HEK293 (cell line): ENCODE measurements around the gene GSTM4.

Source experiments
- CTCF ChIA-PET: fragments of 350-600 bp; formaldehyde crosslinking; extraction: SDS; loops from one replicate; lab custom pipeline; 2021; ENCODE audit warnings: antibody characterized with exemption; lab: Yijun Ruan, JAX
- POLR2A ChIA-PET: fragments of 300-600 bp; formaldehyde crosslinking; extraction: SDS; loops from one replicate; lab custom pipeline; 2020; ENCODE audit warnings: antibody characterized with exemption, inconsistent platforms; lab: Yijun Ruan, JAX
- H3K27ac ChIP-seq: fragments of 200-500 bp; sonication (Bioruptor generic); 2 replicates; pipeline ENCODE4 v1.5.1; 2014; ENCODE audit warnings: low read depth, low read length, control low read depth, inconsistent platforms; ENCODE audit errors: extremely low read depth
- H3K36me3 ChIP-seq, 2 experiments: fragments of 200-500 bp in 1 of 2; sonication (Bioruptor generic) in 1 of 2; 1 replicate in 1 of 2; 2 replicates in 1 of 2; pipeline ENCODE4 v1.5.1; 2014 to 2017; ENCODE audit warnings: inconsistent platforms in 2 of 2, low read length in 2 of 2; ENCODE audit not compliant: control insufficient read depth in 2 of 2, insufficient read depth in 1 of 2
- H3K4me1 ChIP-seq: fragments of 200-500 bp; sonication (Bioruptor generic); 2 replicates; pipeline ENCODE4 v1.5.1; 2014; ENCODE audit warnings: mild to moderate bottlenecking, low read length, inconsistent platforms; ENCODE audit not compliant: control insufficient read depth, insufficient read depth
- H3K4me3 ChIP-seq: 2 replicates; pipeline ENCODE4 v1.5.1; 2011; ENCODE audit warnings: low read depth, mild to moderate bottlenecking, control low read depth, low read length, moderate library complexity
- H3K9me3 ChIP-seq: fragments of 200-500 bp; sonication (Bioruptor generic); 2 replicates; pipeline ENCODE4 v1.5.1; 2014; ENCODE audit warnings: low read depth, low read length, inconsistent platforms; ENCODE audit not compliant: control insufficient read depth, insufficient read depth
- GLI4 ChIP-seq: fragments of 450-650 bp; formaldehyde crosslinking; IDR thresholded peaks from 2 replicates; pipeline ENCODE4 v1.5.1; 2016; ENCODE audit warnings: missing biosample characterization, missing genetic modification characterization
- HIC1 ChIP-seq: fragments of 450-650 bp; formaldehyde crosslinking; IDR thresholded peaks from 2 replicates; pipeline ENCODE4 v1.5.1; 2016; ENCODE audit warnings: missing biosample characterization, missing genetic modification characterization
- HOXC10 ChIP-seq: sonication (generic); formaldehyde crosslinking; IDR thresholded peaks from 2 replicates; pipeline ENCODE4 v1.8.1; 2023; ENCODE audit warnings: mild to moderate bottlenecking, missing genetic modification reagents
- KLF7 ChIP-seq: fragments of 450-650 bp; formaldehyde crosslinking; IDR thresholded peaks from 2 replicates; pipeline ENCODE4 v1.5.1; 2016; ENCODE audit warnings: missing biosample characterization, missing genetic modification characterization, borderline replicate concordance
- MEIS1 ChIP-seq: sonication (generic); formaldehyde crosslinking; IDR thresholded peaks from 2 replicates; pipeline ENCODE4 v1.8.1; 2022; ENCODE audit warnings: missing genetic modification reagents, mild to moderate bottlenecking, borderline replicate concordance
- REPIN1 ChIP-seq: fragments of 450-650 bp; formaldehyde crosslinking; IDR thresholded peaks from 2 replicates; pipeline ENCODE4 v1.5.1; 2017; ENCODE audit warnings: missing biosample characterization, missing genetic modification characterization, low read depth
- SETDB1 ChIP-seq: IDR thresholded peaks from one replicate; pipeline ENCODE4 v1.6.1; 2017; ENCODE audit warnings: mild to moderate bottlenecking, low read length, moderate library complexity, mixed read lengths; ENCODE audit not compliant: insufficient read length
- ZBTB21 ChIP-seq: fragments of 450-650 bp; formaldehyde crosslinking; IDR thresholded peaks from 2 replicates; pipeline ENCODE4 v1.5.1; 2017; ENCODE audit warnings: missing biosample characterization, missing genetic modification characterization
- ZBTB44 ChIP-seq: fragments of 450-650 bp; IDR thresholded peaks from 2 replicates; pipeline ENCODE4 v1.5.1; 2018; ENCODE audit warnings: missing biosample characterization, mild to moderate bottlenecking, missing genetic modification characterization
- ZFP3 ChIP-seq: fragments of 450-650 bp; formaldehyde crosslinking; IDR thresholded peaks from 2 replicates; pipeline ENCODE4 v1.5.1; 2016; ENCODE audit warnings: low read depth, missing biosample characterization, missing genetic modification characterization
- ZNF157 ChIP-seq: fragments of 450-650 bp; formaldehyde crosslinking; IDR thresholded peaks from 2 replicates; pipeline ENCODE4 v1.5.1; 2016; ENCODE audit warnings: missing biosample characterization, missing genetic modification characterization
- ZNF169 ChIP-seq: fragments of 450-650 bp; formaldehyde crosslinking; IDR thresholded peaks from 2 replicates; pipeline ENCODE4 v1.5.1; 2016; ENCODE audit warnings: missing biosample characterization, missing genetic modification characterization
- ZNF2 ChIP-seq: fragments of 450-650 bp; formaldehyde crosslinking; IDR thresholded peaks from 2 replicates; pipeline ENCODE4 v1.5.1; 2016; ENCODE audit warnings: missing biosample characterization, missing genetic modification characterization
- ZNF211 ChIP-seq: fragments of 450-650 bp; formaldehyde crosslinking; IDR thresholded peaks from 2 replicates; pipeline ENCODE4 v1.5.1; 2016; ENCODE audit warnings: low read depth, missing biosample characterization, missing genetic modification characterization
- ZNF324 ChIP-seq: fragments of 450-650 bp; formaldehyde crosslinking; IDR thresholded peaks from 2 replicates; pipeline ENCODE4 v1.5.1; 2016; ENCODE audit warnings: missing biosample characterization, missing genetic modification characterization
- ZNF423 ChIP-seq: fragments of 450-650 bp; formaldehyde crosslinking; IDR thresholded peaks from 2 replicates; pipeline ENCODE4 v1.5.1; 2016; ENCODE audit warnings: missing biosample characterization, missing genetic modification characterization
- ZNF48 ChIP-seq: fragments of 450-650 bp; formaldehyde crosslinking; IDR thresholded peaks from 2 replicates; pipeline ENCODE4 v1.5.1; 2016; ENCODE audit warnings: missing biosample characterization, missing genetic modification characterization
- ZNF501 ChIP-seq: fragments of 450-650 bp; formaldehyde crosslinking; IDR thresholded peaks from 2 replicates; pipeline ENCODE4 v1.5.1; 2016; ENCODE audit warnings: missing biosample characterization, missing genetic modification characterization
- ZNF521 ChIP-seq: fragments of 450-650 bp; formaldehyde crosslinking; IDR thresholded peaks from 2 replicates; pipeline ENCODE4 v1.5.1; 2017; ENCODE audit warnings: missing biosample characterization, mild to moderate bottlenecking, missing genetic modification characterization
- ZNF529 ChIP-seq: fragments of 450-650 bp; formaldehyde crosslinking; IDR thresholded peaks from 2 replicates; pipeline ENCODE4 v1.5.1; 2017; ENCODE audit warnings: missing genetic modification characterization, missing biosample characterization; ENCODE audit not compliant: insufficient replicate concordance
- ZNF544 ChIP-seq: fragments of 450-650 bp; formaldehyde crosslinking; IDR thresholded peaks from 2 replicates; pipeline ENCODE4 v1.5.0; 2017; ENCODE audit warnings: missing biosample characterization, missing genetic modification characterization
- ZNF549 ChIP-seq: fragments of 450-650 bp; IDR thresholded peaks from 2 replicates; pipeline ENCODE4 v1.5.1; 2018; ENCODE audit warnings: missing biosample characterization, missing genetic modification characterization, mild to moderate bottlenecking, inconsistent platforms, moderate library complexity
- ZNF580 ChIP-seq: fragments of 450-650 bp; formaldehyde crosslinking; IDR thresholded peaks from 2 replicates; pipeline ENCODE4 v1.5.1; 2016; ENCODE audit warnings: missing biosample characterization, missing genetic modification characterization
- ZNF624 ChIP-seq: fragments of 450-650 bp; formaldehyde crosslinking; IDR thresholded peaks from 2 replicates; pipeline ENCODE4 v1.5.1; 2017; ENCODE audit warnings: missing biosample characterization, missing genetic modification characterization
- ZNF629 ChIP-seq: fragments of 450-650 bp; formaldehyde crosslinking; IDR thresholded peaks from 2 replicates; pipeline ENCODE4 v1.5.1; 2017; ENCODE audit warnings: missing biosample characterization, missing genetic modification characterization
- ZNF701 ChIP-seq: fragments of 450-650 bp; formaldehyde crosslinking; IDR thresholded peaks from 2 replicates; pipeline ENCODE4 v1.5.1; 2016; ENCODE audit warnings: missing biosample characterization, missing genetic modification characterization
- ZNF747 ChIP-seq: fragments of 450-650 bp; formaldehyde crosslinking; IDR thresholded peaks from 2 replicates; pipeline ENCODE4 v1.5.1; 2016; ENCODE audit warnings: missing biosample characterization, missing genetic modification characterization
- ZNF776 ChIP-seq: fragments of 450-650 bp; formaldehyde crosslinking; IDR thresholded peaks from 2 replicates; pipeline ENCODE4 v1.5.0; 2017; ENCODE audit warnings: missing biosample characterization, missing genetic modification characterization, borderline replicate concordance
- ZNF777 ChIP-seq: fragments of 450-650 bp; formaldehyde crosslinking; IDR thresholded peaks from 2 replicates; pipeline ENCODE4 v1.5.1; 2017; ENCODE audit warnings: missing biosample characterization, missing genetic modification characterization, borderline replicate concordance
- ZXDB ChIP-seq: fragments of 450-650 bp; formaldehyde crosslinking; IDR thresholded peaks from 2 replicates; pipeline ENCODE4 v1.5.1; 2016; ENCODE audit warnings: missing biosample characterization, missing genetic modification characterization

The GSTM4 gene

DNA sequence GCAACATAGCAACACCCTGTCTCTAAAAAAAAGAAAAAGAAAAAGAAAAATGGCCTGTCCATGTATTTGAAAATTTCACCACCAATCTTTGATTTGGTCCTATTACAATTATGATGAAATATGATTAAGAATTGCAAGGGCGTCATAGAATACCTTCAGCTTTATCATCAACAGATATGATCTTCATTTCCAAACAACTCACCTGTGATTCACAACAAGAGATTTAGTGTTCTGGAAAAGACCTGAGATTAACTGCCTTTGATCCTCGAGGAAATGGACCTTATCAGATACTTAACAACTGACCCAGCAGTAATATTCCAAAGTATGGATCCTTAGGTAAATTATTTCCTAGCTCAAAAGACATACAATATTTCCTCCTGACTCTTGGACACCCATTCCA lies 3.5 kb upstream of the GSTM4 start:
- H3K4me3 ChIP-seq = no peak overlapping the region
- ChIA-PET POLR2A (no interaction called here), CTCF (interaction anchor here (1.2 to 6.1 kb wide), 5 partner anchors 11 to 332 kb away, joined by 5 to 156 read pairs (median 24); partner anchors contain the start of gene AHCYL1)
- no peak overlapping the region for H3K27ac ChIP-seq
- TF ChIP-seq ZNF48 (tag by site-specific recombination) = no peak
- no peak for TF ChIP-seq ZNF624 (tag by site-specific recombination)
- H3K36me3 ChIP-seq = no peaks in the 10 kb centered on the region
- H3K4me1 ChIP-seq = no peaks in the 10 kb centered on the region
- H3K9me3 ChIP-seq = no peaks in the 10 kb centered on the region

GRCh38 chr1:109653306-109653705 lies 2.6 kb upstream of the GSTM4 start:
- Histone ChIP-seq H3K36me3 (no peaks in the 10 kb centered on the region), H3K4me3 (no peak overlapping the region), H3K27ac (no peak overlapping the region), H3K4me1 (no peaks in the 10 kb centered on the region), H3K9me3 (no peaks in the 10 kb centered on the region)
- ChIA-PET CTCF (interaction anchor here (0.7 to 6.1 kb wide), 6 partner anchors 12 to 358 kb away, joined by 4 to 156 read pairs (median 16); partner anchors contain the start of gene AHCYL1), POLR2A (no interaction called here)
- TF ChIP-seq ZNF580 (tag by site-specific recombination) (no peak), ZNF2 (tag by site-specific recombination) (no peak), HOXC10 (CRISPR knock-in tag) (no peak), ZNF549 (tag by site-specific recombination) (no peak), ZNF211 (no peak), ZNF423 (tag by site-specific recombination) (no peak), KLF7 (tag by site-specific recombination) (no peak), ZNF169 (tag by site-specific recombination) (no peak), ZNF529 (tag by site-specific recombination) (no peak), ZXDB (tag by site-specific recombination) (no peak), ZNF157 (no peak), ZNF747 (tag by site-specific recombination) (no peak), REPIN1 (tag by site-specific recombination) (no peak), ZNF701 (tag by site-specific recombination) (no peak), ZNF777 (no peak), ZBTB44 (no peak), ZNF624 (tag by site-specific recombination) (no peak)

- H3K4me1 ChIP-seq = no peaks in the 10 kb centered on the region
- H3K27ac ChIP-seq = no peak overlapping the region
- H3K9me3 ChIP-seq = no peaks in the 10 kb centered on the region
- H3K36me3 ChIP-seq = no peaks in the 10 kb centered on the region
- POLR2A ChIA-PET = no interaction called here
- CTCF ChIA-PET = interaction anchor here (0.6 to 1.0 kb wide), 3 partner anchors 13 to 106 kb away, joined by 3 to 5 read pairs (median 3); partner anchors contain the start of gene GNAI3
- TF ChIP-seq ZFP3 (tag by site-specific recombination) = no peak
- TF ChIP-seq ZNF544 (tag by site-specific recombination) = no peak
- no peak for TF ChIP-seq GLI4
- TF ChIP-seq ZNF521 (tag by site-specific recombination) = no peak
- no peak for TF ChIP-seq ZNF629 (tag by site-specific recombination)
- no peak for TF ChIP-seq MEIS1 (CRISPR knock-in tag)
- no peak for TF ChIP-seq ZNF501 (tag by site-specific recombination)
- TF ChIP-seq ZNF324 (tag by site-specific recombination) = no peak
- TF ChIP-seq ZNF776 (tag by site-specific recombination) = no peak
- no peak for TF ChIP-seq HIC1 (tag by site-specific recombination)
- TF ChIP-seq SETDB1 = no peak
- no peak for TF ChIP-seq ZBTB21 (tag by site-specific recombination)
- TF ChIP-seq, all 188 proteins: peak for 0
- no peak overlapping the region for H3K4me3 ChIP-seq
Observed at GRCh38 chr1:109654519-109654918, 1.4 kb upstream of the GSTM4 start.
